Pons (tissue), 1 donor: ENCODE measurements around the gene CCDC88C.
A peak's percentile ranks its signal among the peaks of the same experiment; 100 is the strongest.

Experiments used
- DNase-seq: peaks from one replicate; pipeline ENCODE4 v3.0.0-alpha.2; 2016; ENCODE audit warnings: low spot score

The CCDC88C gene

GRCh38 chr14:91326514-91327249 lies 90.9 kb downstream of the CCDC88C start:
- DNase-seq = peak; percentile 4

- DNase-seq = peak; percentile 3
These were observed 92.7 kb downstream of the CCDC88C start for GRCh38 chr14:91324606-91325575.

- peak; percentile 82 for DNase-seq
These were observed 93.7 kb downstream of the CCDC88C start for GRCh38 chr14:91323671-91324605.

GRCh38 chr14:91323031-91323430 lies 94.6 kb downstream of the CCDC88C start:
- no peak for DNase-seq

DNA sequence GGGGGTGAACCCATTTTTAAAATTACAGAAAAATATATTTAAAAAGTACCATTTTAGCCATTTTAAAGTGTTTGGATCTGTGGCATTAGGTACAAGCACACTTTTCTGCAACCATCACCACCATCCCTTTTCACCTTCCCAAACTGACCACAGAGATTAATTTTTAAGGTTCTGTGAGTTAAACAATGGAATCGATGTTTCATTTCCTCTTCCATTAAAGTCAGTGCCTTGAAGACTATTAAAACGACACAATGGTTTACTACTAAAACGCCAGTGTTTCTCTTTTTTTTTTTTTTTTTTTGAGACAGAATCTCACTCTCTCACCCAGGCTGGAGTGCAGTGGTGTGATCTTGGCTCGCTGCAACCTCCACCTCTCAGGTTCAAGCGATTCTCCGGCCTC lies 95.0 kb downstream of the CCDC88C start:
- no peak for DNase-seq

DNA sequence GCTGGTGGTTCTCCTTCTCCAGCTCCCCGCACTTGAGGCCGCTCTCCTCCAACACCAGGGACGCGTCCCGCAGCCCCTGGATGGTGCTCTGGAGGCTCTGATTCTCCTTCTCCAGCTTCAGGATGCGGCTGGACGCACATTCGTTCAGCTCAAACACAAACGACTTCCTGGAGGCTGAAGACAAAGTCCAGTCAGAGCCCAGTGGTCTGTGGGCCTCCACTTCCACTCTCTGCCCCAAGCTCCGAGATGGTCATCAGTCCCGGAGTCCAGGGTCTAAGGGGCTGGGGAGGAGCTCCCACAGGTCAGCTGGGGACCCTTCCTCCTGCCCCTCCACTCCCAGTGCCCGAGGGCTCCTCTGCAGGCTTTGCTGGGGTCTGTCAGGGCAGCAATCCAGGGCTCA lies 96.5 kb downstream of the CCDC88C start:
- DNase-seq = no peak

GRCh38 chr14:91320266-91320665 lies 97.4 kb downstream of the CCDC88C start:
- no peak for DNase-seq

DNA sequence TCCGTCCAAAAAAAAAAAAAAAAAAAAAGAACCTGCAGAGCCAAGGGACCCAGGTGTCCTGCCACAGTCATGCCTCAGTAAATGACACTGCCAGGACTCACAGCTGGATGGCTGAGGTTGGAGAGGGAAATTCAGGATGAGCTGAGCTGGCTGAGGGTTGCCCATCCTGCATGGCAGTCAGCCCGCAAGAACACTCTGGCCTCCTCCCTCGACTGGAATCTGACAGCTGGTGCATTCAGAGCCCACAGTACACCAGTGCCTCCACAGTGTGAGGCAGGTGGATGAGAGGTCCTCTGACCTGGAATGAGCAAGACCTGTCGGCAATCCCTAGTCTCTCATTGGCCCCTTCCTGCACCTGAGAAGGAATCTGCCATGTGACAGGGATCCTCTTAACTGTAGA lies 98.7 kb downstream of the CCDC88C start:
- no peak for DNase-seq

GRCh38 chr14:91317381-91318308 lies 100.0 kb downstream of the CCDC88C start:
- no peak for DNase-seq

- DNase-seq = no peak
These were observed 100.9 kb downstream of the CCDC88C start for GRCh38 chr14:91316761-91317160.

DNA sequence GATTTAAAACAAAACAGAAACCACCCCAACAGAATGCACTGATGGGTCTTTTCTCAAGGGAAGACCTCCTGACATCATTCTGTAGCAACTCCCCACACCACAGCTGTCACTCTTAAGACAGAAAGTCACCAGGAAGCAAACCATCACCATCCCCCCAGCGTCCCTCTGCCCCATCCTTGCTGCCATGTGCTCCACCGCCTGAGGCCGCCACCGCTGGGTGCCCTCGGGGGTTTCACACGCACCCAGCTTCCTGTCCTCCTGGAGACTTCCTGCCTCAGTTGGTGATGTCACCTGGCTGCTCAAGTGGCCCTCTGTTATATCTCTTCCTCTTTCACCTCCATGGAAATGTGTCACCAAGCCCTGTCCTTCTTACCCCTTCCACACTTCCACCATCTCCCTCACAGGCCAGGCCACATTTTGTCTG lies 101.8 kb downstream of the CCDC88C start:
- DNase-seq = no peak

- DNase-seq = no peak
These were observed 103.8 kb downstream of the CCDC88C start for GRCh38 chr14:91313852-91314251.

DNA sequence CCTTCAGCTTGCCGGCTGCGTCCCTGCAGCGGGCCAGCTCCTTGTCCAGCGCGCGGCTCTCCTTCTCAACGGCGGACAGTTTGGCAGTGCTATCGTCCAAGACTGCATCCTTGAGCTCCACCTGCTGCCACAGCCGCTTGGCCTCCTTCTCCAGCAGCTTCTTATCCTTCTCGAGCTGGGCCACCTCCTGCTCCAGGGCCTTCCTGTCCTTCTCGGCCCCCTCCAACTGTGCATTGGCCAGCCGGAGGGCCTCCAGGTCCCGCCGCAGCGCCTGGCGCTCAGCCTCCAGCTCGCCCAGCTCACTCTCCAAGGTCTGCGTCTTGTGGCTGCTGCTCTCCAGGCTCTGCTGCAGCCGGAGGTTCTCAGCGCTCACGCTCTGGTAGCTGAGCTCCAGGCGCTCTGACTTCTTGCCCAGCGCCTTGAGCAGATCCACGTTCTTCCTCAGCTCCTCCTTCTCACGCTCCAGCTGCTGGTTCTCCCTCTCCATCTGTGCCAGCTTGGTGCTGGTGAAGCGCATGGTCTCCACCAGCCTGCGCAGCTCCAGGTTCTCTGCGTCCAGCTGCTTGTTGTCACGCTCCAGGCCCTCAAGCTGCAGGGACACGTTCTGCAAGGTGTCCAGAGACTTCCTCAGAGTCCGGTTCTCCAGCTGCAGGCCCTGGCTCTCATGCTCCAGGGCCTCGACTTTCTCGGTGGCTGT lies 104.3 kb downstream of the CCDC88C start:
- no peak for DNase-seq

GRCh38 chr14:91311284-91311662 lies 106.3 kb downstream of the CCDC88C start:
- DNase-seq = no peak

DNA sequence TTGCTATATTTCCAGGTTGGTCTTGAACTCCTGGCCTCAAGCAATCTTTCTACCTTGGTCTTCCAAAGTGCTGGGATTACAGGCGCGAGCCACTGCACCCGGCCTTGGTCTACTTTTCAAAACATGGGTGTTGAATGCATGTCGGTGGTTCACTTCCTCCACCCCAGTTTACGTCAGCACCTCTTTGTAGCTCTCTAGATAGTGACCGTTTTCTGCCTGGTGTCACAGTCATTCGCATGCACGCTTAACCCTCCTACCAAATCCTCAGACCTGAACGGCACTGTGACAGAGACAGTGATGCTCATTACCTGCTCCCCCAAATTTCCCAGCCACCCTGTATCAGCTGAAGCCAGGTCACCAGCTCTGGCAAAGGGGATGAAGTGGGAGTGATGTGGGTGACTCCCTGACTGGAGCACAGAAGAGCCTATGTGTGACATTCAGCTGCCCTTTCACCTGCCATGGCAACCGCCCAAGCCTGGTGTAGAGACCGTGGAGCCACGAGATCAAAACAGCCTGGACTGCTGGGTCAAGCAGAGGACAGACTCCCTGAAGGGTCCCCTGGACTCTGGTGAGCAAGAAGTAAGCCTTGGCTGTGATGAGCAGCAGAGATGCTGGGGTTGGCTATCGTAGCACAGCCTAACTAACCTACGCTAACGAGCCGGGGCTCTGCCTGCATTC lies 106.9 kb downstream of the CCDC88C start:
- no peak for DNase-seq

- DNase-seq = no peak
These were observed 107.8 kb downstream of the CCDC88C start for GRCh38 chr14:91309756-91310280.

GRCh38 chr14:91308337-91308736 lies 109.3 kb downstream of the CCDC88C start:
- DNase-seq = no peak

DNA sequence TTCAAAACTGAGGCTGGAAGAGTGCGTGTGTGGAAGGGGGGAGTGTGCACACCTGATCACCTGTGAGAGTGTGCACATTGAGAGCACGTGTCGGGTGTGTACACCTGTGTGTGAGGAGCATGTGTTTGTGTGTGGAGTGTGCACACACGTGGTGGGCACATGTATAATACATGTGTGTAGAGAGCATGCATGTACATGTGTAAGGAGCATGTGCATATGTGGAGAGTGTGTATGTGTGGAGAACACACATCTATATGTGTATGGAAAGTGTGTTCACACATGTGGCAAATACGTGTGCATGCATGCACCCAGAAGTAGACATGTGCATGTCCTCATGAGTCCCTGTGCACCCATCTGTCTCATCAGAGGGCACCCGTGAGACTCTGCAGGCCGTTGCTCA lies 110.0 kb downstream of the CCDC88C start:
- no peak for DNase-seq

DNA sequence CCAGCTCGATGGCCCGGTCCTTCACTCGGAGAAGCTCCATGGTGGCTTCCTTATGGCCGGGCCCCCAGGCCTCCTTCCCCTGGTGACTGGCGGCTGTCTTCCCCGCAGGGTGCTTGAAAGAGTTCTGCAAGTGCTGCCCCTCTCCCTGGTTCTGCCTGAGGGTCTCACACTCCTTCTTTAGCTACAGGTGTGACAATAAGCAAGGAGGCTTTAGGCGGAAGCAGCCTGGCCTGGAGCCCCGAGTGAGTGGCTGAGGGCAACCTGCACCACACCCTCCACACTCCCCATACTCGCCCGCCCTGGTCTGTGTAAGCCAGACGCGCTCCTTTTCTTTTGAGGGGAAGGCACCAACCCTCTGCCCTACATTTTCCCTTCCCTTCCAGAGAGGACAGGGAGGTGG lies 110.6 kb downstream of the CCDC88C start:
- DNase-seq = no peak
